Liver (tissue), 9 donors: ENCODE results near the gene PLEKHB2. TPM values are rescaled to one million over a fixed set of nuclear protein-coding genes. Genes with fewer than 3 reads are reported as not detected.

Experiments
- DNase-seq: peaks from one replicate; pipeline ENCODE4 v3.0.0-alpha.2; 2017; ENCODE audit warnings: low spot score
- H3K27ac ChIP-seq, 2 donors: one replicate each; pipeline ENCODE4 v1.7.0; 2013; ENCODE audit warnings: inconsistent platforms in 2 of 2, low read length in 2 of 2, control low read depth in 1 of 2, low read depth in 1 of 2, mild to moderate bottlenecking in 1 of 2
- H3K27me3 ChIP-seq, 4 donors: one replicate each; pipeline versions ENCODE4 v1.6.1 to v1.7.0; 2013; ENCODE audit warnings: low read length in 3 of 4, inconsistent platforms in 1 of 4, mild to moderate bottlenecking in 1 of 4, moderate library complexity in 1 of 4; ENCODE audit not compliant: control insufficient read depth in 4 of 4, insufficient read depth in 4 of 4
- H3K36me3 ChIP-seq, 4 donors: one replicate each; pipeline versions ENCODE4 v1.6.1 to v1.7.0; 2013; ENCODE audit warnings: low read length in 3 of 4, mild to moderate bottlenecking in 3 of 4, low read depth in 1 of 4, moderate library complexity in 1 of 4; ENCODE audit not compliant: control insufficient read depth in 4 of 4, insufficient read depth in 3 of 4
- H3K4me1 ChIP-seq, 4 donors: one replicate each; pipeline versions ENCODE4 v1.6.1 to v1.7.0; 2013; ENCODE audit warnings: low read length in 3 of 4, mild to moderate bottlenecking in 3 of 4, moderate library complexity in 1 of 4; ENCODE audit not compliant: control insufficient read depth in 4 of 4, insufficient read depth in 4 of 4
- H3K4me3 ChIP-seq, 3 donors: one replicate each; pipeline versions ENCODE4 v1.6.1 to v1.7.0; 2013; ENCODE audit warnings: low read length in 3 of 3, control low read depth in 1 of 3, low read depth in 1 of 3, mild to moderate bottlenecking in 1 of 3
- H3K9ac ChIP-seq, 2 donors: one replicate each; pipeline ENCODE4 v1.7.0; 2013; ENCODE audit warnings: low read length in 2 of 2, mild to moderate bottlenecking in 2 of 2, moderate library complexity in 2 of 2, control low read depth in 1 of 2, low read depth in 1 of 2
- H3K9me3 ChIP-seq, 4 donors: one replicate each; pipeline versions ENCODE4 v1.6.1 to v1.7.0; 2013; ENCODE audit warnings: low read length in 3 of 4; ENCODE audit not compliant: control insufficient read depth in 4 of 4
- ATF3 ChIP-seq: IDR thresholded peaks from 2 replicates; pipeline ENCODE4 v1.6.1; 2016; ENCODE audit warnings: antibody characterized with exemption
- EGR1 ChIP-seq, 2 donors: IDR thresholded peaks; 2 replicates each; pipeline ENCODE4 v1.6.1; 2016 to 2018; ENCODE audit warnings: antibody characterized with exemption in 2 of 2, low read depth in 2 of 2
- FOXA2 ChIP-seq: IDR thresholded peaks from 2 replicates; pipeline ENCODE4 v1.6.1; 2016; ENCODE audit warnings: antibody characterized with exemption
- HNF4A ChIP-seq, 2 donors: conservative IDR thresholded peaks; 2 replicates each; pipeline ENCODE4 v1.6.1; 2016; ENCODE audit warnings: antibody characterized with exemption in 2 of 2, mild to moderate bottlenecking in 2 of 2
- JUND ChIP-seq, 2 donors: IDR thresholded peaks; 2 replicates each; pipeline ENCODE4 v1.6.1; 2016; ENCODE audit warnings: antibody characterized with exemption in 2 of 2
- MAX ChIP-seq: IDR thresholded peaks from 2 replicates; pipeline ENCODE4 v1.6.1; 2016; ENCODE audit warnings: antibody characterized with exemption
- NR2F2 ChIP-seq: IDR thresholded peaks from 2 replicates; pipeline ENCODE4 v1.6.1; 2016; ENCODE audit warnings: antibody characterized with exemption
- RAD21 ChIP-seq, 2 donors: IDR thresholded peaks; 2 replicates each; pipeline ENCODE4 v1.6.1; 2016; ENCODE audit warnings: antibody characterized with exemption in 2 of 2, mild to moderate bottlenecking in 2 of 2
- REST ChIP-seq: IDR thresholded peaks from 2 replicates; pipeline ENCODE4 v1.6.1; 2016; ENCODE audit warnings: antibody characterized with exemption, mild to moderate bottlenecking
- RXRA ChIP-seq, 2 donors: IDR thresholded peaks; 2 replicates each; pipeline ENCODE4 v1.6.1; 2017 to 2018; ENCODE audit warnings: antibody characterized with exemption in 2 of 2, mild to moderate bottlenecking in 1 of 2
- SP1 ChIP-seq: IDR thresholded peaks from 2 replicates; pipeline ENCODE4 v1.6.1; 2018; ENCODE audit warnings: antibody characterized with exemption, mild to moderate bottlenecking
- TAF1 ChIP-seq: conservative IDR thresholded peaks from 2 replicates; pipeline ENCODE4 v1.6.1; 2016; ENCODE audit warnings: antibody characterized with exemption, mild to moderate bottlenecking
- YY1 ChIP-seq: IDR thresholded peaks from 2 replicates; pipeline ENCODE4 v1.6.1; 2016; ENCODE audit warnings: antibody characterized with exemption, mild to moderate bottlenecking
- ZBTB33 ChIP-seq: IDR thresholded peaks from 2 replicates; pipeline ENCODE4 v1.6.1; 2016; ENCODE audit warnings: antibody characterized with exemption
- WGBS: extraction: QIAGEN DNeasy Blood & Tissue Kit; methylation state at CpG from one replicate; pipeline ENCODE4 v1.1.7; 2013; 5-methylcytosine and 5-hydroxymethylcytosine counted together
- polyA plus RNA-seq, 2 donors: library from polyadenylated mRNA; stranded (reverse) in 1 of 2; unstranded in 1 of 2; fragments of 200-250 nt in 1 of 2; fragments of >200 nt in 1 of 2; fragmentation: Nextera tagmentation in 1 of 2; extraction: Ambion mirVana in 1 of 2; gene quantifications; one replicate each; pipeline versions ENCODE4 v1.2.1 to v1.2.3, GENCODE V29; 2013 to 2015
- total RNA-seq, 2 donors: library from RNA; depleted of rRNA; stranded (reverse); fragments of >200 nt; gene quantifications; one replicate each; pipeline ENCODE4 v1.2.3, GENCODE V29; 2014
- donor health status: healthy.
- donor health status: healthy.
- donor health status: healthy.
- donor health status: healthy.
- donor health status: healthy.

The PLEKHB2 gene
- total and polyA plus RNA-seq, 4 donors: 8.6 to 34.9 (median 18.8) TPM

GRCh38 chr2:131094463-131095281 lies 10.5 kb upstream of the PLEKHB2 start:
- DNase-seq: no peak
- H3K9ac ChIP-seq: peak overlapping the region; percentile 56 to 61
- H3K4me1 ChIP-seq: peaks cover 5 to 23% (median 10%) of the 10 kb centered on the region in 4 donors
- peak overlapping the region; percentile 72 to 88 (median 85) for H3K4me3 ChIP-seq
- H3K36me3 ChIP-seq: no peaks in the 10 kb centered on the region
- H3K27me3 ChIP-seq: no peaks in the 10 kb centered on the region
- no peaks in the 10 kb centered on the region for H3K9me3 ChIP-seq
- TF ChIP-seq REST: no peak
- TF ChIP-seq ATF3: no peak
- TF ChIP-seq HNF4A (conservative IDR thresholded peaks at IDR 0.05): no peak
- TF ChIP-seq ZBTB33: no peak
- no peak for TF ChIP-seq JUND (IDR thresholded peaks at IDR 0.05)
- TF ChIP-seq EGR1 (IDR thresholded peaks at IDR 0.05; ENCODE audit: low read depth in 2 of 2): no peak
- TF ChIP-seq FOXA2: no peak
- no peak for TF ChIP-seq SP1
- no peak for TF ChIP-seq NR2F2
- TF ChIP-seq RXRA (IDR thresholded peaks at IDR 0.05): no peak
- no peak for TF ChIP-seq MAX
- TF ChIP-seq RAD21 (IDR thresholded peaks at IDR 0.05): no peak
- no peak for TF ChIP-seq YY1
- 38% methylated on average over 22 of the region's 22 CpGs for WGBS
- peak overlapping the region; percentile 88 to 96 for H3K27ac ChIP-seq

- no peak overlapping the region for H3K27ac ChIP-seq
- 89% methylated on average over 2 of the region's 2 CpGs for WGBS
- no peaks in the 10 kb centered on the region for H3K27me3 ChIP-seq
- H3K9ac ChIP-seq: no peak overlapping the region
- H3K9me3 ChIP-seq: no peaks in the 10 kb centered on the region
- TF ChIP-seq TAF1: no peak
- no peak for DNase-seq
- H3K36me3 ChIP-seq: no peaks in the 10 kb centered on the region
- no peak overlapping the region for H3K4me3 ChIP-seq
- peaks cover 0 to 19% (median 11%) of the 10 kb centered on the region in 4 donors for H3K4me1 ChIP-seq
Measured at GRCh38 chr2:131103165-131103564, 2.0 kb upstream of the PLEKHB2 start.
